Naive B cell (primary cell): ENCODE measurements around the gene AOX1. TPM values are rescaled to one million over a fixed set of nuclear protein-coding genes. Genes with fewer than 3 reads are reported as not detected.
"Not testable (repeated sequence)": the region's sequence is repeated elsewhere in the genome, so short reads cannot be mapped to it uniquely, and the experiment has no call there.

Experiments
- ATAC-seq, 2 donors: fragments of 150-1000 bp; cut with Tn5 transposase; 2 replicates each; pipeline ENCODE4 v1.10.0; 2021; ENCODE audit warnings: low read depth in 2 of 2, mild to moderate bottlenecking in 2 of 2, moderate library complexity in 2 of 2
- DNase-seq: peaks from one replicate; pipeline ENCODE4 v3.0.0; 2022
- H3K27ac Mint-ChIP-seq, 6 donors: one replicate each; pipeline ENCODE4 v1.8.0; 2020 to 2022; ENCODE audit warnings: mild to moderate bottlenecking in 6 of 6, mixed read lengths in 6 of 6, moderate library complexity in 5 of 6, inconsistent platforms in 2 of 6
- H3K27me3 Mint-ChIP-seq, 3 donors: one replicate each; pipeline ENCODE4 v1.8.0; 2021 to 2022; ENCODE audit warnings: mixed read lengths in 3 of 3, mild to moderate bottlenecking in 1 of 3
- H3K36me3 Mint-ChIP-seq, 2 donors: one replicate each; pipeline ENCODE4 v1.8.0; 2020 to 2022; ENCODE audit warnings: mixed read lengths in 2 of 2, inconsistent platforms in 1 of 2, mild to moderate bottlenecking in 1 of 2
- H3K4me1 Mint-ChIP-seq, 3 donors: one replicate each; pipeline ENCODE4 v1.8.0; 2020 to 2022; ENCODE audit warnings: mixed read lengths in 3 of 3, inconsistent platforms in 1 of 3, mild to moderate bottlenecking in 1 of 3, moderate library complexity in 1 of 3
- H3K4me3 Mint-ChIP-seq, 8 donors: one replicate each; pipeline ENCODE4 v1.8.0; 2020 to 2022; ENCODE audit warnings: mild to moderate bottlenecking in 8 of 8, mixed read lengths in 8 of 8, moderate library complexity in 8 of 8, inconsistent platforms in 2 of 8
- H3K9me3 Mint-ChIP-seq, 7 donors: one replicate each; pipeline ENCODE4 v1.8.0; 2020 to 2022; ENCODE audit warnings: mixed read lengths in 7 of 7, mild to moderate bottlenecking in 5 of 7, inconsistent platforms in 2 of 7, moderate library complexity in 1 of 7
- polyA plus RNA-seq, 6 donors: library from polyadenylated mRNA; unstranded; fragments of 300-500 nt; fragmentation: Illumina TruSeq; gene quantifications; one replicate each; pipeline ENCODE4 v1.2.3, GENCODE V29; 2021; ENCODE audit warnings: low read depth in 6 of 6

The AOX1 gene
- polyA plus RNA-seq, 6 donors from 2014 or later, result 0.45 TPM; not detected in 5

DNA sequence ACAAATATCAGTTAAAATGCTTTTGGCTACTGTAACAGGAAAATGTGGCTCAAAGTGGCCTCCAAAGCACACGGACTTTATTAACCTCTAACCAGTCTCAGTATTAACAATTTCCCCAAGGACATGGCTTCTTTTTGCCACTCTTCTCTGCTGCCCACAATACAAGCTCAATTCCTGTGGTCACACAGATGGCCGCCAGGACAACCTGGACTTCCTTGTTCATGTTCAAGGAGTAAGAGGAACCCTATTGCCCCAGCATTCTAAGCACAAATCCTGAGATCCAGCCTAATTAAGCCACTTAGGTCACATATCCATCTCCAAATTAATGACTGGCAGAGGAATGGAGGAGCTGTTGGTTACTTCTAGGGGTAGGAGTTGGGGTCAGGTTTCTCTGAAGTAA is 38.2 kb downstream of the AOX1 start:
- no peak overlapping the region for H3K27ac Mint-ChIP-seq
- ATAC-seq, result no peak
- no peaks in the 10 kb centered on the region for H3K27me3 Mint-ChIP-seq

GRCh38 chr2:200624658-200625057 is 38.8 kb downstream of the AOX1 start:
- H3K4me1 Mint-ChIP-seq, result no peaks in the 10 kb centered on the region
- no peaks in the 10 kb centered on the region for H3K27me3 Mint-ChIP-seq
- H3K27ac Mint-ChIP-seq, result no peak overlapping the region

More for the DNA sequence above, 38.2 kb downstream of the AOX1 start:
- peak overlapping the region in 1 of 8 donors; percentile 17 for H3K4me3 Mint-ChIP-seq
- no peaks in the 10 kb centered on the region for H3K36me3 Mint-ChIP-seq
- DNase-seq, result no peak
- H3K9me3 Mint-ChIP-seq, result no peaks in the 10 kb centered on the region
- peaks cover 0 to under 1% (median 0%) of the 10 kb centered on the region in 3 donors for H3K4me1 Mint-ChIP-seq

DNA sequence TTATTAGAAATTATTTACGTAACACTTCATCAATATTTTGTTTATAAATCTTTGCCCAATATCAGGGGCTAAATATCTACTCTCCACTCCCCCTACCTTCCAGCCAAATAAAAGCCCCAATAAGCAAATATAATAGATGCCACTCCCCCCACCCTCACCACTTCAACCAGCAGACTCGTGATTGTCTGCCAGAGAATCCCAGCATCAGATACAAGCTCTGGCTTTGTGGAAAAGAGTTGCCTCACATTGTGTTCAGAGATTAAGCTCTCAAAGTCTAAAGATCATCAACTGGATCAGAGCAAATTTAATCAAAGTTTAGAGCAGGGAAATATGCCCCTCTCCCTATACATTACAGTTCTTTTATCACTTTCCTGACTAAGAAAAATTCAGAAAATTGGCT is 39.5 kb downstream of the AOX1 start:
- Mint-ChIP-seq H3K4me1 (no peaks in the 10 kb centered on the region), H3K9me3 (no peaks in the 10 kb centered on the region), H3K4me3 (no peak overlapping the region), H3K36me3 (no peaks in the 10 kb centered on the region), H3K27me3 (no peaks in the 10 kb centered on the region), H3K27ac (peak overlapping the region in 1 of 6 donors; percentile 56)
- DNase-seq, result no peak
- no peak for ATAC-seq

More at GRCh38 chr2:200624658-200625057, 38.8 kb downstream of the AOX1 start:
- Mint-ChIP-seq H3K4me3 (no peak overlapping the region), H3K9me3 (no peaks in the 10 kb centered on the region), H3K36me3 (no peaks in the 10 kb centered on the region)
- ATAC-seq (no peak), DNase-seq (no peak)

DNA sequence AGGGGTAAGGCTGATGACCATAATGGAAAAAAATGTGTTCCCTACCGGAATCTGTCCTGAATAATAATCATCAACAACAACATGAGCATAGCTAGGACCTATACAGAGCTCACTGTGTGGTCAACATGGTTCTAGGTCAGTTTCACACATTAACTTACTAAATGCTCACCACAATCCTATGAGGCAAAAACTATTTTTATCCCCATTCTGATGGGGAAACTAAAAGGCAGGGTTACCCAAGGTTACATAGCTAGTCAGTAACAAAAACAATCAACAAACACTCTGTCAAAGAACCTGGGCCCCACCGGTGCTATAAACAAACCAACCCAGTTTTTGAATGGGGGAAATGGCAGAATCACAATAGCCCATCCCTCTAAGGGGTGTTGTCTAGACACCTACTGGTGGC is 40.1 kb downstream of the AOX1 start:
- Mint-ChIP-seq H3K27ac (peak overlapping the region in 1 of 6 donors; percentile 20), H3K9me3 (no peaks in the 10 kb centered on the region), H3K4me3 (no peak overlapping the region), H3K27me3 (no peaks in the 10 kb centered on the region), H3K36me3 (no peaks in the 10 kb centered on the region), H3K4me1 (no peaks in the 10 kb centered on the region)
- no peak for ATAC-seq
- DNase-seq, result no peak

- Mint-ChIP-seq H3K36me3 (no peaks in the 10 kb centered on the region), H3K4me3 (no peak overlapping the region), H3K27ac (no peak overlapping the region), H3K27me3 (no peaks in the 10 kb centered on the region), H3K9me3 (peaks cover 0 to 1% (median 0%) of the 10 kb centered on the region in 7 donors), H3K4me1 (no peaks in the 10 kb centered on the region)
- ATAC-seq (no peak), DNase-seq (no peak)
Measured at GRCh38 chr2:200627110-200627770, 41.4 kb downstream of the AOX1 start.

DNA sequence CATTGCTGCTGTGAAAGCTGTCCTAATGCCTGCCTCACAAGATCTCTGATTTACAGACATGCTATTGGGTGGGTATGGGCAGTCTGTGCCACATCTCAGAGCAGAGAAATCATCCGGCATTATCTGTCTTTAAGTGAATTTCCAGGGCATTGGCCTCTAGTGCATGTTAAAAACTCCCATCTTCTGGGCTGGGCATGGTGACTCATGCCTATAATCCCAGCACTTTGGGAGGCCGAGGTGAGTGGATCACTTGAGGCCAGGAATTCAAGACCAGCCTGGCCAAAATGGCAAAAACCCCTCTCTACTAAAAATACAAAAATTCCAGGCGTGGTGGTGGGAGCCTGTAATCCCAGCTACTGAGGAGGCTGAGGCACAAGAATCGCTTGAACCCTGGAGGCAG is 42.6 kb downstream of the AOX1 start:
- not testable (repeated sequence) for ATAC-seq, H3K36me3 Mint-ChIP-seq, H3K27ac Mint-ChIP-seq, H3K27me3 Mint-ChIP-seq, DNase-seq, H3K4me3 Mint-ChIP-seq, H3K4me1 Mint-ChIP-seq
- H3K9me3 Mint-ChIP-seq, result peaks cover 0 to 11% (median 4%) of the 10 kb centered on the region in 7 donors

GRCh38 chr2:200631287-200631686 is 45.5 kb downstream of the AOX1 start:
- peaks cover 0 to 20% (median 4%) of the 10 kb centered on the region in 7 donors for H3K9me3 Mint-ChIP-seq
- no peaks in the 10 kb centered on the region for H3K36me3 Mint-ChIP-seq
- H3K27ac Mint-ChIP-seq, result no peak overlapping the region
- H3K27me3 Mint-ChIP-seq, result no peaks in the 10 kb centered on the region
- H3K4me3 Mint-ChIP-seq, result no peak overlapping the region
- DNase-seq (no peak), ATAC-seq (no peak)
- H3K4me1 Mint-ChIP-seq, result no peaks in the 10 kb centered on the region

DNA sequence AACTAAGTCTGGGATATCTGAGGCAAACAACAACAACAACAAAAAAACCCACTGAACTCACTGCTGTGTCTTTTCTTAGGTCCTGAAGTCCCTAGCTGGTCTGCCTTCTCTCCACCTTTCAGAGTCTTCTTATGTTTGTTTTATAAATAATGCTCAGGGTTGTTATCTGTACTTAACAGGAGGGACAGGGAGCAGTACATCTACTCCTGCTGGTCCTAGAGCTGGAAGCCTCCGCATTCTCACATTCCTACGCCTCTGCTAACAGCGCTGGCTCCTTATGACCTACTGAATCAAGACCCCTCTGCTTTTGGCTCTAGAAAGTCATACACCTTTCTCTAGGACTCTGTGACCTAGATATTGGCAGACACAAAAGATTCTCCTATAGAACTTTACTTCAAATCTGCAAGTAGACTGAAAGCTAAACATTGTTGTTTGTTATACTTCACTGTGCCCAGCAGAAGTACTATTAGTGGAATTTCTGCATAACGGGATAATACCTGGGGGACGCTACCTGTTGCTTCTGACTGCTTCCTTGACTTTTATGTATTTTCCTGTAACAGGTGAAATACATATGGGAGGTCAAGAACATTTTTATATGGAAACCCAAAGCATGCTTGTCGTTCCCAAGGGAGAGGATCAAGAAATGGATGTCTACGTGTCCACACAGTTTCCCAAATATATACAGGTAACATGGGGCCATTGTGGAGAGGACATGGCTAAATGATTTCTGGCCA is 48.6 kb downstream of the AOX1 start:
- no peaks in the 10 kb centered on the region for H3K36me3 Mint-ChIP-seq
- no peak for DNase-seq
- no peaks in the 10 kb centered on the region for H3K4me1 Mint-ChIP-seq
- H3K4me3 Mint-ChIP-seq, result no peak overlapping the region
- no peak overlapping the region for H3K27ac Mint-ChIP-seq
- ATAC-seq, result no peak
- peaks cover 0 to 20% (median 4%) of the 10 kb centered on the region in 7 donors for H3K9me3 Mint-ChIP-seq
- H3K27me3 Mint-ChIP-seq, result no peaks in the 10 kb centered on the region

DNA sequence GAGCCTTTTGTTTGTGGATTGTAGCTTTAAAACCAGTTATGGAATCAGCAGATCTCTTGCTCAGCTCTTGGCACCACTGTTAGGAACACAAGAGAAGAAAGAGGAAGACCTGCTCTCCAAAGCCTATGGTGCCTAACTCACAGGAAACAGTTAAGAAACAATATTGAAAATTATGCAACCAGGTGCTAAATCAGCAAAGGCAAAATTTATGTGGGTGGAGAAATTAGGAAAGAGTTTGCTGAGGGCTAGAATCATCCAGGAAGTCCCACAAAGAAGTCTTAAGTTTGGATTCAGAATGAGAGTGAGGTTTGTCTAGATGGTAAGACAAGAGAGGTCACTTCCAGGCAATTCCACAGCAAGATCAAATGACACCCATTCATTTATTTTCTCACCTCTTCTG is 49.4 kb downstream of the AOX1 start:
- no peaks in the 10 kb centered on the region for H3K4me1 Mint-ChIP-seq
- no peaks in the 10 kb centered on the region for H3K36me3 Mint-ChIP-seq
- no peak overlapping the region for H3K4me3 Mint-ChIP-seq
- peaks cover 0 to 20% (median 4%) of the 10 kb centered on the region in 7 donors for H3K9me3 Mint-ChIP-seq
- no peak overlapping the region for H3K27ac Mint-ChIP-seq
- no peak for ATAC-seq
- no peak for DNase-seq
- H3K27me3 Mint-ChIP-seq, result no peaks in the 10 kb centered on the region

DNA sequence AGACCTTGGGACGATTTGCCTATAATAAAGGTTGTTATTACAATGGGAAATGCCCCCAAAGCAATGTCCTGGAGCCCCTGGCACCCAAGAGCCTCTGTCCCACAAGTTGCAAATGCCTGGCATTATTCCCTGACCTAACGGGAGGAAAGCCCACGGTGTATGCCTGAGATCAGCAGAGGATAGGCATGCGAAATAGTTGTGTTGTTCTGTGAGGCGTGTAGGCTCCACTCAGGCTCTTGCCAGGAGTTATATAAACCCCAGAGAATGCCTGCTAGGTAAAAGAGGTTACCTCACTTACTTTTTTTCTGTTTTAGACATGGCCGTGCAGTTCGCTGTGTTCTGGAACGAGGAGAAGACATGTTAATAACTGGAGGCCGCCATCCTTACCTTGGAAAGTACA is 52.1 kb downstream of the AOX1 start:
- Mint-ChIP-seq H3K4me1 (no peaks in the 10 kb centered on the region), H3K36me3 (no peaks in the 10 kb centered on the region), H3K27ac (no peak overlapping the region), H3K27me3 (no peaks in the 10 kb centered on the region), H3K9me3 (peaks cover 0 to 14% (median under 1%) of the 10 kb centered on the region in 7 donors), H3K4me3 (no peak overlapping the region)
- DNase-seq (no peak), ATAC-seq (no peak)

DNA sequence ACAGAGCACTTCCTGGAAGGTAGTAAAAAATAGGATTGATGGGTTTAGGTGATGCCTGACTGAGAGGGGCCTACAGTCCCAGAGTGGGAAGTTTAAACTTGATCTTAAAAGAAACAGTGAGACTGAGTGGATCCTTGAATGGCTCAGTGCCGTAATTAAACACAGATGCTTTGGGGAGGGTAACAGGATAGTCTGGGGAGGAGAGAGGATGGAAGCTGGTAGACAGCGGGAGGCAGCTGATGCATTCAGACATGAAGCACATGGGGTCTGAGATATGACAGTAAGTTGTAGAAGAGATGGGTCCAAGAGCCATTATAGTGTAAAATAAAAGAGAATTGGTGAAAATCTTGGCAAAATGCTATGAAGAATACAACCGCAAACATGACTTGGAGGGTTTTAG is 54.4 kb downstream of the AOX1 start:
- DNase-seq (no peak), ATAC-seq (no peak)
- H3K27me3 Mint-ChIP-seq, result no peaks in the 10 kb centered on the region
- H3K9me3 Mint-ChIP-seq, result no peaks in the 10 kb centered on the region
- H3K36me3 Mint-ChIP-seq, result no peaks in the 10 kb centered on the region
- H3K4me1 Mint-ChIP-seq, result no peaks in the 10 kb centered on the region
- H3K27ac Mint-ChIP-seq, result no peak overlapping the region
- H3K4me3 Mint-ChIP-seq, result no peak overlapping the region

GRCh38 chr2:200640901-200641300 is 55.1 kb downstream of the AOX1 start:
- ATAC-seq (no peak), DNase-seq (no peak)
- Mint-ChIP-seq H3K36me3 (no peaks in the 10 kb centered on the region), H3K27me3 (no peaks in the 10 kb centered on the region), H3K4me3 (no peak overlapping the region), H3K27ac (no peak overlapping the region), H3K9me3 (no peaks in the 10 kb centered on the region), H3K4me1 (no peaks in the 10 kb centered on the region)

DNA sequence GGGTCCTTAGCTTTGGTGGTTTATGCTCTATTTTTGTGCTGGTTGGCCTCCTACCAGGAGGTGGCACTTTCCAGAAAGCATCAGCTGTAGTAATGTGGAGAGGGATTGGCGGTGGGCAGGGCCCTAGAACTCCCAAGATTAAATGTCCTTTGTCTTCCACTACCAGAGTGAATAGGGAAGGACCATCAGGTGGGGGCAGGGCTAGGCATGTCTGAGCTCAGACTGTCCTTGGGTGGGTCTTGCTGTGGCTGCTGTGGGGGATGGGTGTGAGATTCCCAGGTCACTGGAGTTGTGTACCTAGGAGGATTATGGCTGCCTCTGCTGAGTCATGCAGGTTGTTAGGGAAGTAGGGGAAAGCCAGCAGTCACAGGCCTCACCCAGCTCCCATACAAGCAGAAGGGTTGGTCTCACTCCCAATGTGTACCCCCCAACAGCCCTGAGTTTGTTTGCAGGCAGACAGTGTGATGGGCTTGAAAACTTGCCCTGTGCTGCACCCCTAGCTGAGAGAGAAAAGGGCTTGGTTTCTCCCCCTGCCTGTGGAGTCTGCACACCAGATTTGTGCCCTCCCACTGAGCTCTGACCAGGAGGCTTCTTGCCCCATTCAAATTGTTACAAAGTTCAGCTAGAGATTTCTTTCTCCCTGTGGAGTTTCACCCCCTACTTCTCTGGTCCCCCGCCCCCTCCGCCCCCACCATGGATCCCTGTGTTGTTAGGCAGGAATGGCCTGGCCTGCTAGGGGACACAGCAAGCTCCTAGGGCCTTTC is 62.9 kb downstream of the AOX1 start:
- peak overlapping the region in 1 of 6 donors; percentile 29 for H3K27ac Mint-ChIP-seq

GRCh38 chr2:200649724-200650123 is 63.9 kb downstream of the AOX1 start:
- no peak for DNase-seq
- H3K27me3 Mint-ChIP-seq, result peaks cover 0 to 6% (median 6%) of the 10 kb centered on the region in 3 donors
- H3K4me3 Mint-ChIP-seq, result no peak overlapping the region
- H3K4me1 Mint-ChIP-seq, result no peaks in the 10 kb centered on the region
- no peak for ATAC-seq
- H3K27ac Mint-ChIP-seq, result no peak overlapping the region
- H3K36me3 Mint-ChIP-seq, result no peaks in the 10 kb centered on the region
- no peaks in the 10 kb centered on the region for H3K9me3 Mint-ChIP-seq

More for the DNA sequence above, 62.9 kb downstream of the AOX1 start:
- H3K9me3 Mint-ChIP-seq, H3K4me3 Mint-ChIP-seq, H3K36me3 Mint-ChIP-seq, H3K27me3 Mint-ChIP-seq, H3K4me1 Mint-ChIP-seq, ATAC-seq, DNase-seq: not testable (repeated sequence)
